ENCODE results near the gene NUDT12. TPM values are rescaled to one million over a fixed set of nuclear protein-coding genes. Genes with fewer than 3 reads are reported as not detected.

Gene NUDT12
- total RNA-seq, 2 donors from 2014 or later: 9.2 to 11.1 TPM

DNA sequence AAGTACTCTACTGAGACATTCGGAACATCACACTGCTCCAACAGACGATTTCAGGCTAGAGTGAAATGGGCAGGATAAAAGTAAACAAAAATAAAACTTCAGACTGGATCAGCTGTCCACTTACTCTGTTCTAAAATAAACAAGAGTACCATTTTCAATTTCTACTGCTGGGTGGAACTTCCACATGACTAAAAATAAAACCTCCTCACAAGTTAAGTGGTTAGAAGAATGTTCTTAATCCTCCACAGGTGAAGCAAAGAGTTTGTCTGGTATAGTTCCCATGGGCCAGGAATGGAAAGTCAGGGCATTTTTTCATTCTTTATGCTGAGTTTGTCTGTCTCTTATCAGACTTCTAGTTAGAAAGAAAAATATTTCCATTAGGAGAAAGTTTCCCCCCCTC is 15.7 kb downstream of the NUDT12 start:
- intact Hi-C loops (cut with DNase I): no loop called here
- DNase-seq: no peak

DNA sequence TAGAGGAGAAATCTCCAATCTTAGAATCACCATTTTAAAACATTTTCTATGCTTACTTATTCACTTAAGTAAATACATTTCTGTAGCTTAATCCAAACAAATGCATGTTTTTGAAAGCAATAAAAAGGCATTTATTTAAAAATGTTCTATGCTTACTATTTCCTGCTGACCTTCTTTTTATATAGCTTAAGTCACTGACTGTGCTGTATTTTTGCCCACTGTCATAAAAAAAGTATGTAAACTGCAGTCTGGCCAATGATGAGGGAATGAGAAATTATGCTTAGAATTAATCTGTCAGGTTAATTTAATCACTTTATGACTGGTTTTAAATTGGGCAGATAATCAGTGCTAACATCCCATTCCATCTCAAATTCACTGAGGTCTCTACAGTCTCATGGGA is 20.1 kb downstream of the NUDT12 start:
- no peak for ATAC-seq
- DNase-seq: no peak

More for the DNA sequence above, 15.7 kb downstream of the NUDT12 start:
- no peak for ATAC-seq

DNA sequence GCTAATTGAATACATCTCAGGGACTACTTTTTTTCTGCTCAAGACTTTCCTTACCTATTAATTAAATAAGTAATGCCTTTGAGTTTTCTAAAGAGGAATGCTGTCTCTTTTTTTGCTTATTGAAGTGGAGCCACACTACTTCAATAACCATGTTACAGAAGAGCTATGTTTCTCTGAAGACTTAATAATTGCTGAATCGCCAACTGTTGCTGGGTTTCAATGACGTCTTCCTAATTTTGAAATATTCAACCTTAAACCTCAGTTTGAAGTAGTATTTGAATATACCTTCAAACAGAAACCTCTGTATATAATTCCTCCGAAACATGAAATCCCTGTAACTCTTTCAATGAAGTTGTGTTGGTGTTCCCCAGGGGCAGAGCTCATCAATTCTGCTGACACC is 21.0 kb downstream of the NUDT12 start:
- intact Hi-C loops (cut with DNase I): no loop called here
- ATAC-seq (no peak), DNase-seq (no peak)

More for the DNA sequence above, 20.1 kb downstream of the NUDT12 start:
- intact Hi-C loops (cut with DNase I): no loop called here

DNA sequence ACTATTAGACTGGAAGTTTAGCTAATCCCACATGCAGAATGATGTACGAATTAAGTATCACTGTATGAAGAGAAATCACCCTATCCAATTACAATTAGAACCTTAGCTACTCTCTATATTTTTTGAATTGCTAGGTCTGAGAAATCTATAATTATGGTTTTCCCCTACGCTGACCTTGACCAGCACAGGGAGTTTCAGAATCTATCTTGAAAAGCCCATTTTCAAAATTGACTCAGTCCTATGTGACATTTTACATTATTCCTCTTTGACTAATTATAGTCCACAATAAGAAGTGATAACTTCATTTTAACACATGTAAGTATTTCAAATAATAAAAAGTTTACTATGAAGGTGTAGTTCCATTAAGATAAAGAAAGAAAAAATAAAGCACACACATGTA is 21.5 kb downstream of the NUDT12 start:
- intact Hi-C loops (cut with DNase I): no loop called here
- no peak for ATAC-seq

DNA sequence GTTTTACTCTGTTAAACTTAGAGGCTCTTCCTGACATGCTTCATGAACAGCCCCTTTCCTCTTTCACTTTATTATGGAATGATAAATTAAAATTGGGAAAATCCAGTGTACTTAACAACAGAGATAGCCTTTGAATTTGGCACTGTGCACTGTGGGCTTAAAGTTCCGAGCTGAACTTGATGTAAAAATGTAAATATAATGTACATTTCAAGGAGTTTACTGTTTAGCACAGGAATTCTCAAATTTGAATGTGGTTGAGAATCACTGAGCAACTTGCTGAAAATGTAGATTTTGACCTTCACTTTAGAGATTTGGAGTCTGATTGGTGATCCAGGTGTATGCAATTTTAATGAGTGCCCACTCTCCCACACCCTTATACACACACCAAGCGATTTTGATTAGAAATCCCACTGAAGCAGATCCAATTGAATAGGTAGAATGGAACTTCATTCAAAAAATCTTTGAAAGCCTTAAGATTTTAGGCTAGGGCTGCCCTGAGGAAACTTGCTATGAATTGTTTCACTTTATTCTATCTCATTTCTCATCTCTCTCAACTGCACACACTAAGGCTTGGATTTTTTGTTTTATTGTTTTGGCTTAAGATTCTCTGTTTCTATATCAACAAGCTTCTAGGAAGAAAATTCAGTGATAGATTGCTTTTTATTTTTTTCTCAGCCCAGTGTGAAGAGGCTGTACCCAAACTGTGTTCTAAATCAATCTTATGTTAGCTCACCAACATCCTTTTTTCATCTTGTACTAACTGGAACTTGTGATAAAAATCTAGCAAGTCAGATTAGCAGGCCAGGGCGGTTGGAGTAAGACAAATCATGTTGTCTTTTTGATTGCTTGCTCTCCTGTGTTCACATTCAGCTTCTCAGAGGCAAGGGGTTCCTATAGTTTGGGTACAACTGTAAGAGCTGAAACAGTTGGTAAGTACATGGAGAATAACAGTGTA is 22.9 kb downstream of the NUDT12 start:
- no peak for ATAC-seq
- intact Hi-C loops (cut with DNase I): no loop called here
- no peak for DNase-seq

More for the DNA sequence above, 21.5 kb downstream of the NUDT12 start:
- no peak for DNase-seq

DNA sequence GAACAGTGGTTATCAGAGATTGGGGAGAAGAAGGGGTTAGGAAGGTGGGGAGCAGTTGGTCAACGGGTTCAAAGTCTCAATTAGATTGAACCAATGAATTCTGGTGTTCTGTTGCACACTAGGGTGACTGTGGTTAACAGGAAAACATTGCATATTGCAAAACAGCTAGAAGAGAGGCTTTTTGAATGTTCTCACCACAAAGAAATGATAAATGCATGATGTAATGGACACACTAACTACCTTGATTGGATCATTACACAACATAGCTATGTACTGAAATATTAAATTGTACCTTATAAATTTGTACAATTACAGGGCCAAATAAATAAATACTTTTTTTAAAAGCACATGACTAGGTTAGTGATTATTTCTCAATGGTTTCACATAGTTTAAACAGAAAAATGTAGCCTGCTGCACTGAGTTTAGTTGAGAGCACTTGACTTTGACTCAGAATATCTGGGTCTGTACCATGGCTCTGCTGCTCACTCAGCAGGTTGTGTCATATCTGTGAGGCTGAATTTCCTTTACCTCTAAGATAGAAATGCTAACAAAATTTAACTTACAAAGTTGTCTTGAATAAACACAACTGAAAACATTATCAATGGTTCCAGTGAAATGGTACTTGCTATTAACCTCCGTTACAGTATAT is 30.4 kb downstream of the NUDT12 start:
- no peak for DNase-seq
- ATAC-seq: no peak
- intact Hi-C loops (cut with DNase I): no loop called here

DNA sequence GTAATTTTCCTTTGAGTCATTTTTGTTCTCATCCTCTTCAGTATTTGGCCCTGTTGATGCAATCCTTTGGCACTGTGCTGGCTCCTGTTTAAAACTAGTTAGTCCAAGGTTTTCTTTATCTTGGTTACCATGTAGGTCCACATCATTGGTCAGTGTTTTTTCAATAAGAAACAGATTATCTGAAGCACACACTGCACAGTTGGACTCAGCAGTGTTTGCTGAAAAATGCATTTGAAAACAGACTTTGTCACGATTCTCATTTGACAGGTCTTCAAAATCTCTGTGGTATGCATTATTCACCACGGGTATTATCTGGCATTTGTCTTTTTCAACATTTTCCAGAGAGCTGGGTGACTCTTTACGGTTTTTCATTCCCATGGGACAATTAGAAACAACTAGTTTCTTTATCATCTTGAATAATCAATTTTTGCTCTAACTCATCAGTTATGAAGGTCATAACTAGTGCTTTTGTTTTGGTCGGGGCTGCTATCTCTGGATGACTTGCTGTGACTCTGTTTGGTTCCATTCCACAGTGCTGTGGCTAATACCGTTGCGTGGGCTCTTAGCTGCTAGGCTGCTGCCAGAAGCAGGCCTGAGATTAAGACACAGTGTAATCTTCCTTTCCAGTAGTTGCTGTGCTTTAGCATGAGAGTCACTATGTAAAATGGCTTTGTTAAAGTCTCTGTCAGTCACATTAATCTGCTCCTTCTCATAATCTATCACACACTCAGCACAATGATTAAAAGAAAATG is 36.2 kb downstream of the NUDT12 start:
- intact Hi-C loops (cut with DNase I): no loop called here
- DNase-seq (peak; percentile 26), ATAC-seq (peak; percentile 67 to 73)

DNA sequence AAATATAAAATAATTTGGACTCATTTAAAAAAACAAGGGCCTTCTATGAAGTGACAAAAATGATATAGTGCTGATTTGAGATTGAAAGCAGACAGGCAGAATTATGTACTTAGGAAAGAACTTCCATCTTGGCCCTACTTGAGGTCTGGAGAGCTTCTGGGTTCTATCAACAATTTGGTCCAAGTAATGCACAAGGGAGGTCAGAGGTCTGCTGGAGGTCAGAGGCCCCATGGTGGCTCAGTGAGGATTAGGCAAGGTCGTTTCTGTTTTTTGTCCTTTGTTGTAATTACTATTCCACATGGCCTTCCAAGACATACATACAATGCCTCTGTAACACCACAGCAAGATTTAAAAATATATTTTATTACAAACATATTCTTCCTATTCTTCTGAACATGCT is 37.2 kb downstream of the NUDT12 start:
- ATAC-seq (peak in 1 of 2 donors; percentile 65), DNase-seq (no peak)
- intact Hi-C loops (cut with DNase I): no loop called here

DNA sequence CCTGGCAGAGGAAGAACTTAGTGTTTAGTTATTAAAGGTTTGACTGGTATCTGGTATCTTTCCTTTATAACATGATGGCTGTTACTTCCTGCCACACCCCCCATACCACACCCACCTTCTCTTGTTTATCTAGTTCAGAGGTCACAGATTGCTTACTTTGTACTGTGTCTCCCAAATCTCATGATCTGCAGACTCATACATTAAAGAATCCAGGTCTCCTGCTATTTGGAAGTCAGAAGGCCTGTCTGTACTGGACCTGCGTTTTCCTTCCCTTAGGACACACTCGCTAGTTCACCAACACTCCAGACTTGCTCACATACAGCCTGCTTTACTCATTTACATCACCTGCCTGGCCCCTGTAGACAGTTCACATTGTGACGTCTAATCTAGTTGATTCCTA is 39.3 kb downstream of the NUDT12 start:
- intact Hi-C loops (cut with DNase I): no loop called here
- ATAC-seq (no peak), DNase-seq (no peak)

DNA sequence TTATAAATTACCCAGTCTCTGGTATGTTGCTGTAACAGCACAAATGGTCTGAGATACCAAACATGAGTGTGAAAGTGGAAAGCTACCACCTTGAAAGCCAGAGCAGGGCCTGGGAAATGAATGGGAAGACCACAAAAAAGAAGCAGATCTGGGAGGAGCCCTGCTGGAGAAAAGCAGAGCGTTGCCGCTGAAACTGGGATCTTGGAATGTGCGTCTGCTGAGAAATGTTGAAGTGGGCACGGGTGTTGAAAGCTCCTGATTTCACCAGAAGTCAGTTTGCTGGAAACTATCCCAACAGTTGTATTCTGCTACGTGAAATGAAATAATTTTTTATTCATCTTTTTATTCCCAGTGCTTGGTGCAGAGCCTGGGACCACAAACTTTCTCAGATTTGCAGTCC is 40.0 kb downstream of the NUDT12 start:
- peak; percentile 57 to 59 for ATAC-seq
- intact Hi-C loops (cut with DNase I): no loop called here
- no peak for DNase-seq

DNA sequence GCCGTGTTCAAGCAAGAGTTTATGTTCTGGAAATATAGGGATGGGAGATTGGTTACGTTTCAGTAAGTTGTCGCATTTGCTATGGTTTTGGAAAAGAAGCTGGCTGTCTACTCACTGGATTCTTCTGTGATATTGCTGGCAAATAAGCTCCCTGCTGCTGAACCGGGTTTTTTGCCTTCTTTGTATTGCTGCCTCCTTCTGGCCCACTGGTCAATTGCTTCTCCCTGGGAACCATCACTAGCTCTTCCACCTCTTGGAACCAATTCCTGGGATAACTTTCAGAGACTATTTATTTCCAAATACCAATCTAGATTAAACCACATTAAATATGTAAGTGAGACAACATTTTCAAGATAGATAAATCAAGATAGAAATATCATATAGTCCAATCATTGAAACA is 43.0 kb downstream of the NUDT12 start:
- DNase-seq (no peak), ATAC-seq (no peak)
- intact Hi-C loops (cut with DNase I): no loop called here

DNA sequence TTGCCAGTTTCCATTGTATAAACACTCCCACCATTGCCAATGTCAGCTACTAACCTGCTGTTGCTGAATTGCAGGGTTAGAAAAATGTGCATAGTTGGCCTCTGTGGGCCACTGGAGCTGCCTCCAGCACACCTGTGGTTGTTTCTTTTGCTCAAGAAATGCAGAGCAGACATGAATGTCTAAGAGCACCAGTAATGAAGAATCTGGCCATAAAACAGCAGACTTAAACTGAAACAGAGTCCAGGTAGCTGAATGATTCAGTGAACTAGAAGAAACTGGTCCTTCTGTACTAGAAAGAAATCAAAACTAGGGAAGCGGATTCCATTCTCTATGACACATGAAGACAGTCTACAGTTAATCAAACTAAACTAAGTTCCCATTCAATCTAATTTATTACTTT is 48.2 kb downstream of the NUDT12 start:
- intact Hi-C loops (cut with DNase I): no loop called here
- ATAC-seq (no peak), DNase-seq (no peak)

DNA sequence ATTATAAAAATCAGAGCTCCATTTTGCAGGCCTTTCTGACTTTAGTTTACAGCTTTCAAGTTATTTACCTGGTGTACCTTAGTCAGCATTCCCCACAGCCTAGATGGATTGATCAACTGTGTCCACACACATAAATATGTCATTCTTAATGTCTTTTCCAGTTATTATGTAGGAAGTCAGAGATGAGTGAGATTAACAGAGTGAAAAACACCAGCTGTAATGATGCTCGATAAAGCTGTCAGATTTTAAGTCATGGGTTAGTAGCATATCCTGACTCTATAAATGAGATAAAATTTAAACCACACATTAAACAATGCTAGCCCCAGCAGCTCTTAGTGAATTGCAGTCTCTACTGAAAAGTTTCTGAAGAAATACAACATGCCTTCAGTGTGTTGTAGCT is 48.9 kb downstream of the NUDT12 start:
- intact Hi-C loops (cut with DNase I): no loop called here
- ATAC-seq: no peak

DNA sequence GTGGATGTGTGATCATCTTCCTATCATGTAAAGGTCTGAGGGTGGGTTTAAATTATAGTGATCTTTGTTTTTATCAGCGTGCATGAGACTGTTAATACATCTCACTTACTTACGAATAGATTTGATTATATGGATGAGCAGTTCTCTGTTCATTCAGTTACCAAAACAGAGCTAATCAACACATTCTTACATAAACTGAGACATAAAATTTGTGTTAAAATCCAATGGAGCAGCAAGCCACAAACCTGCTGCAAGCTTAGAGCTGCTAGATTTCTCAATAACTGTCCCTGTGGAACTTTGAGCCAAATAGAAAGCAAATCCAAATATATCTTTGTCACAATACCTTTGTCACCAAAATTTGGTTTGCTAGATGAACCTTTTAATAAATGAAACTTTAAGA is 50.1 kb downstream of the NUDT12 start:
- intact Hi-C loops (cut with DNase I): no loop called here
- DNase-seq (no peak), ATAC-seq (no peak)

More for the DNA sequence above, 48.9 kb downstream of the NUDT12 start:
- DNase-seq: no peak

DNA sequence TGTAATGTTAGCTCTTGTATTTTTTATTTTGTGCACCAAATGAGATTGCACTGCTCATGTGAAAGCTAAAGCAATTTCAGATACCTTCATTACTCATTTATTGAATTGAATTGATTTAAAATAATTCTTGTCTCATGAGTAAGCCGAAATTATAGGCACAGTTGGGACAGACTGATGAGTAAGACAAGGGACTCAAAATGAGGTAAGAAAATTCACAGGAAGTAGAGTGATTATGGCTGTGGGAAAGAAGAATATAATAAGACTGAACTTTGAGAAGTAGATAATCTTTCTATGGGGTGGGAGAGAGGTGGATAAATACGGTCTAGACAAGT is 51.1 kb downstream of the NUDT12 start:
- ATAC-seq: no peak
- DNase-seq: no peak
- intact Hi-C loops (cut with DNase I): no loop called here

DNA sequence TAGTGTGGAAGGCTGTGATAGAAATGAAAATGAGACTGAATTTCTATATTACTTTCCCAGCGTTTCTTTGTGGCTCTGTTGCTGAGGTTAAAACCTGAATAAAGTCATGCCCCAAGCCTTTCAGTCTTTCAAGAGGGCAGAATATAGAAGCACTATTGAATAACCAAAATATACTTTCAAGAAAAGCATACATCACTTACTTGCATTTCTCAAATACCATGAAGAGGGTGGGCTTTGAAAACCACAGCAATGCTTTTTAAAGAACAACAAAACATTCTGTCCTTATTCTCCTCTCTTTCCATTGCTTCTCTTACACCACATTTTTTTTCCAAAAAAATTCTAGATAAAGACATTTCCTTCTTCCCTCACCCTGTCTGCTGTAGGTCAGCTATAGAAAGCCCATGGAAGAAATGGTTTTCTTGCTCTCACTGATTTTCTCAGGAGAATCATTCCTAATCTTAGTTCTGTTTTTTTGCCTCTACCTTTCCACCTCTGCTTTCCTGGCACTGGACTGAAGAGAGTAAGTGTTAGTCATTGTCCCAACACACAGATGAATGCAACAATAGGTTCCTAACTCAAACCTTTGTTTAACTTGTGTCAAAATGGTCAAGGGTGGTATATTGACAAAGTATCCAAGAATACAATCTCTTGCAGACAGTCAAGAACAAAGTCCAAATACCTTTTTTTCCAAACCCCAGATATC is 51.6 kb downstream of the NUDT12 start:
- no peak for ATAC-seq
- intact Hi-C loops (cut with DNase I): no loop called here
- DNase-seq: no peak

DNA sequence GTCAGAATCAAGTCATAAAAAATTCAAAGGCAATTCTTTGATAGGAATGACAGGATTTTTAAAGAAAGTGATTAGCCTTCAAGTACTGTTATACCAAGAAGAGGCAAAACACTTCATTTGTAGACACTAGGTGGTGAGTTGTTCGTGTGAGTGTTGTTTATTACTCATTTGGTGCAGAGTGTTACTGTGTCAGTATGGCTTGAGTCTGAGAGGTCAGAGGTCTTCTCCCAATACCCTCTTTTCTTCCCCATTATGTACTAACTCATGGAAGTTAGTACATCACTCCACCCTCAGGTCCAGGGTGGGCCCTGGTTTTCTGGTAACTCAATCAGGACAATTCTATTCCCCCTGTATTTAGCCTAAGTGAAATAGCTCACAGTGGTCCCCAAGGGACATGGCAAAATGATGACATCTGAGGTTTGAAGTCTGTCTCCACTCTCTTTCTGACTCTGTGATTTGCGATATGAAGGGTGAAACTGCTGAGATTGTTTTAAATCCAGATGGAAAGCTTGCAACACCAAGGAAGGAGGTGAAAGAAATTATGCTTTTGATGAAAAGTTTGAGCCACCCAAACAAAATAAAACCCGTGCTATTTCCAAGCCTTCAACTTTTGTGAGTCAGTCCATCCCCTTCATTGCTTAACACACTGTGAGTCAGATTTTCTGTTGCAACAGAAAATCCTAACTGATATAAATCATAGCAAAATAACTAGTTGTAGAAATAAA is 56.8 kb downstream of the NUDT12 start:
- intact Hi-C loops (cut with DNase I): no loop called here
- ATAC-seq: peak in 1 of 2 donors; percentile 36
- DNase-seq: no peak

DNA sequence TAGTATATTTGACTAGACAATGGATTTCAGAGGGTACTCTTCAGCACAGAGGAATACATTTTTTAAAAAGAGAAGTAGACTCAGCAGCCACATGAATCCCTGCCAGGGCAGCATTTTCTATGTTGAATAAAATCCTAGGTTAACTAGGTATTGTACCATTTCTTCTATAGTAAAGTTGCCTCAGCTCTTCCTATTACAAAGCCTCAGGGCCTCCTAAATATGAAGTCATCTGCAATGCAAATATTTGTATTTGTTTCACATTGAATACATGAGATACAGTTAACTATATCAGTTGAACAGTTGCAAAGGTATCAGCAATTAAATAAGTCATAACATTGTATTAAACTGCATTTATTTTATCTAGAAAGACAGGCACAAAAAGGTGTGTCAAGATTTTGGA is 59.5 kb downstream of the NUDT12 start:
- DNase-seq: no peak
- intact Hi-C loops (cut with DNase I): no loop called here
- no peak for ATAC-seq

DNA sequence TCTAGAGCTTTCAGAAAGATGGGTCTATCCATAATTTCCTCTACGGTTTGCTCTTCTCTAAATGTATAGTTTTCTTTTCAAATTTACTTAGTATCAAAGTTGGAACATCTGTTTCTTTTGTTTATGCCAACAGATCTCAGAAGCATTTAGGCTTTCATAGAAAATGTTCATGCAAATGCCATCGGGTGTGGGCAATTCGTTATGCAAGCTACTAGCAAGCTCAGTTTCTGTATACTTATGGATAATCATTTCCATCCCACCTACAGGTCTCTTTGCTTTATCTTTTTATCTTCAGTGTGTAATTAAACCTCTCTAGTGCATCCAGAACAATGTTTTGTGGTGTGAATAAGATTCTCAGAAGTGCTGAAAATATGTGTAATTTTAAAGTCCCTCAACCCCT is 59.9 kb downstream of the NUDT12 start:
- no peak for ATAC-seq
- intact Hi-C loops (cut with DNase I): no loop called here
- DNase-seq: no peak

Measured in left cardiac atrium (tissue), 4 donors.